NCI-H187 treated with DMSO at 0.1 percent for 48 hours (cell line): ENCODE results near the gene KCNN4.
"Not testable (repeated sequence)": the region's sequence is repeated elsewhere in the genome, so short reads cannot be mapped to it uniquely, and the experiment has no call there.

ENCODE experiments used
- DNase-seq: peaks from one replicate; lab custom pipeline; 2025; lab: John Stamatoyannopoulos, UW

KCNN4 gene

DNA sequence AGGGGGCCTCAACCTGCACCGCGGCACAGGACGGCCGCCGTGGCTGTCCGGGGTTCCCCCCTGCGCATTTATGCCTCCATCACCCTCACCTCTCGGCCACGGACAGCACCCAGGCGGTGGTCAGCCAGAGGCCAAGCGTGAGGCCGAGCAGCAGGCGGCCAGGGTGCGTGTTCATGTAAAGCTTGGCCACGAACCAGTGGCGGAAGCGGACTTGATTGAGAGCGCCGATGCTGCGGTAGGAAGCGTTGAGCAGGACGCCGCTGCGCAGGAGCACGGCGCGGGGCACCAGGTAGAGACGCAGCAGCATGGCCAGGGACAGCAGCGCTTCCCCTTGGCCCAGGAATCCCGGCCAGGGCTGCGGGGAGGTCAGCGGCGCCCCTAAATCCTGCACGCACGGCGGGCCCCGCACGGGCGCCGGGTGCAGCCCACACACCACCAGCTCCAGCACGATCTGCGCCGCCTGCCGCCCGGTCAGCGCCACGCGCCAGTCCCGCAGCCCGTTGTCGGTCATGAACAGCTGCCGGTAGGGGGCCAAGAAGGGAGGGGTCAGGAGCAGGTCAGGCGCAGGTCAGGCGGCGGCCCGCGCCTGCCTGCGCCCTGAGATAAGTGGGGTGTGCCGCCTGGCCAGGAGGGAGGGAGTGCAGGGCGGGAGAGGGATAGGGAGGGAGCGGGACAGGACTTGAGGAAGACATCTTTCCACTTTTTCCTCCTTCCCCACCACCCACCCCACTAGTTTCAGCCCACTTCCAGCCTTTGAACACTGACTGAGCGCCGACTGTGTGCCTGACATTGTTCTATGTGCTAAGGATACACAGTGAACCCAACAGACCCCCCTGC lies 6.5 kb downstream of the KCNN4 start:
- no peak for DNase-seq

DNA sequence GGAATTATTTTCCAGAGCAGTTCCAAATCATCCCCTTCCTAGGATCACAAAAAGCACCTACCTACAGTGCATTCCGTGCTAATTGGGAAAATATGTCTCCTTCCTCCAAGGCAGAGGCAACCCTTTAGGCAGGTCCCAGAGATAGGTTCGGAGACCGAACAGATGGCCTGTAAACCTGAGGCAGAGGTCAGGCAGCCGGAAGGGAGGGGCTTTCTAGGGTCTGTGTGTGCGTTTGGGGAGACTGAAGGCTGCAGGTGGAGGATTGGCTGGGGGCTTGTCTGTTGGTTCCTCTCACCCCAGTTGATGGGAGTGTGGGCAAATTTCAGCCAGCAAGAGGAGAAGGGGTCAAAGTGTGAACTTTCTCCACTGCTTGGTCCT lies 7.1 kb downstream of the KCNN4 start:
- no peak for DNase-seq

DNA sequence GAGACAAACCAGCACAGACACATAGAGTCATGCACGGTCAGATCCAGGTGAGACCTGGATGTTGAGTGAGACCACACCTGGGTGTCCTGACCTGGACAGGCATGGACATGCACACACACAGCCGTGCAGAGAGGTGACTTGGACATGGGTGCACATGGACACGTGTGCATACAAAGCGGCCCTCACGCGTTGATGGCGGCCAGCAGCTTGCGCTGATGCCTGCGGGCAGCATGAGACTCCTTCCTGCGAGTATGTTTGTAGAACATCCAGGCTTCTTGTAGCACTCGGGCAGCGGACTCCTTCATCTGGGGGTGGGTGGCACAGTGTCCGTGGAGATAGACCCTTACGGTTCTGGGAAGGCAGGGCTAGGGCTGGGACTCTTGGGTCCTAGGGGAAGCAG lies 11.5 kb downstream of the KCNN4 start:
- no peak for DNase-seq

DNA sequence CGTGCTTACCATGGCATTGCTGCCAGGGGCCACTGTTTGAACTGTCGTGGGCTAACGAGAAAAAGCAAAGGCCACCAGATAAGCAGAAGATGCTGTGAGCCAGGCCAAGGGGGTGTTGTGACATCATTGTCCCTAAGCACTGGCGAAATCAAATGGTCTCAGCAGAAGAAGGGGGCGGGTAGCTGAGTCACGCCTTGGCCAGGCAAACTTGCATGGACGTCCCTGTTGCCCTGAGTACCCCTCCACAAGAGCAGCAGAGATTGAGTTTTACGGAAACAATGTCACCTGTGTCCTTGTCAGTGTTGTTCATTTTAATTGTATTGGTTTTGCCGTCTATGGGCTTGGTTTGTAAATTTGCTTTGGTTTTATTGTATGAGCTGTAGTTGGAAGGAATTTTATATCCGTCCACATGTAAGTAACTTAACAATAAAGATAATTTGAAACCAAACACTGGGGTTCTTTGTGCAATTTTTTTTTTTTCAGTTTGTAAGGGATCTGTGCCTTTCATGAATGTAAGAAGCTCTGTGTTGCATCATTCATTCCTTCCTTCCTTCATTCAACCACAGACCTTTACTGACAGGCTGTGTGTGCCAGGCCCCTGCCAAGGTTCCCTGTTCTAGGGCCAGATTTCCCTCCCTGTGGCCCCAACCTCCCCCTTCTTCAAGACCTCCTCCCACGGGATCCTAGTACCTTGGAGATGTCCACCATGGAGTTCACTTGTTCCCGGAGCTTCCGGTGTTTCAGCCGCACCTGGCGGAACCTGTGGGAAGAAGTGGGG lies 12.3 kb downstream of the KCNN4 start:
- no peak for DNase-seq

DNA sequence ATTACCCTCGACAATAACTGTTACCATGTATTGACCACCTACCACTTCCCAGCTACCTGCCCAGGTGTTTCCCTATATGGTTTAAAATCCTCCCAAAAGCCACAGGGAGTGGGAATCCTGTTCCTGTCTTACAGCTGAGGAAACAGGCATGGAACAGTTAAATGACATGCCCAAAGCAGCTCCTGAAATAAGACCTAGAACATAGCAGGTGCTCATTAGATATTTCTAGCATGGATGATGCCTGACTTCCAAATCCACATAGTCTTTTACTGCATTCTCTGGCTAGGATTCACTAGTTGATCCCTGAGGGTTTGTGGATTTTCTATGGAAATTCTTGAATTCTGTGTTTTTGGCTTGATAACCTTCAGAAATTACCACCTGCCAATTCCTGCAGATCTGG lies 13.0 kb downstream of the KCNN4 start:
- DNase-seq, result no peak

DNA sequence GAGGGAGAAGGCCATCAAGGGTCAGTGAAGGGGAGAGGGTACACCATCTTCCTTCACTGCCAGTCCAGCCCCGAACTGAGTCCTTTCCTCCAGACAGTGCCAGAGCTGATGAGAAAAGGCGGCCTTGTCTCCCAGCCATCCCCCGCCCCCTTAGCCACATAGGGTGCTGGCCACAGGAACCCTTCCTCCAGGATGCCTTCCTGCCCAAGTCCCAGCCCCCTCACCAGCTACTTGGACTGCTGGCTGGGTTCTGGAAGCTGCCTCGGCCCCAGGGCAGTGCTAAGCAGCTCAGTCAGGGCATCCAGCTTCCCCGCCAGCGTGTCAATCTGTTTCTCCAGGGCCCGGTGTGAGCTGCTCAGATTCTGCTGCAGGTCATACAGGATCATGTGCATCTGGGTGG lies 13.5 kb downstream of the KCNN4 start:
- no peak for DNase-seq

DNA sequence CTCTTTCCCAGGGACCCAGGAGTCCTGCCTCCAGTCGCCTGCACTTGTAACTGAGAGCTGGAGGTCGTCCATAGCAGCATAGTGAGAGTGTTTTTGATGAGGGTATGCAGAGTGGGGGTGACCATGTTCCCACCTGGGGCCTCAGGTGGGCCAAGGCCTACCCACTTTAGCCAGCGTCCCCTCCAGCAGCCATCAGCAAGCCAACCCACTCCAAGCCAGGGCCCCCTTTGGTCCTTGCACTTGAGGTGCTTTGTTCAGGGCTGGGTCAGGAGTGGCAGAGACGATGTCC lies 14.1 kb downstream of the KCNN4 start:
- no peak for DNase-seq

DNA sequence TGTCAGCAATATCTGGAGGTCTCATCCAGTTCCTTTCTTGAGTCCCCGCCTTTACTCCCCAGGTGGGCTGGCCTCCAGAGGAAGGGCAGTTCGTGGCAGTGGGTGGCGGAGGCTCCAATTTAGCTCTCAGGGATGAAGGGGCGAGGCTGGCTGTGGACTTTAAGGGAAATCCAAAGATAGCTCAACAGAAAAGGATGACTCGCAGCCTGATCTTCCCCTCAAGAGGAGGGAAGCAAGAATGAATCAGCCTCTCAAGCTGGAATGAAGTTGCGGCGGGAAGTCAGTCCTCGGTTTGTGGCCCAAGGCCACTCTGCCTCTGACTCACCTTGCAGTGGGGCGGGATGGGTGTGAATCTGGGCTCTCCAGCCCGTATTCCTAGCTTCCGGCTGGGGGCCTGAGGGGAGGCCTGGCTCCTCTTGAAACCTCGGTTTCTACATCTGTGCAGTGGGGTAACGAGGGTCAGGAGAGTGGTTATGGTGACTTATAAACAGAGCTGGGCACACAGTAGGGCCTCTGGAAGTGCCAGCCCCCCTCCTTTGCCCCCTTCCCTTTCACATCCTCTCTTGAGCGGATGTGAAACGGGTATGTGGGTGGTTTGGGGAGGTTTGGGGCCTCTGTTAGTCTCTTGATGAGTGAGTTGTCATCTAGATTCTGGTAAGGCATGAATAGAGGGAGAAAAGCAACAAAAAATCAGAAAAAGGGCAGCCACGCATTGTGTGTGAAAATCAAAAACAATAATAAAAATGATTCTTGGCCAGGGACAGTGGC lies 15.5 kb downstream of the KCNN4 start:
- DNase-seq, result no peak

DNA sequence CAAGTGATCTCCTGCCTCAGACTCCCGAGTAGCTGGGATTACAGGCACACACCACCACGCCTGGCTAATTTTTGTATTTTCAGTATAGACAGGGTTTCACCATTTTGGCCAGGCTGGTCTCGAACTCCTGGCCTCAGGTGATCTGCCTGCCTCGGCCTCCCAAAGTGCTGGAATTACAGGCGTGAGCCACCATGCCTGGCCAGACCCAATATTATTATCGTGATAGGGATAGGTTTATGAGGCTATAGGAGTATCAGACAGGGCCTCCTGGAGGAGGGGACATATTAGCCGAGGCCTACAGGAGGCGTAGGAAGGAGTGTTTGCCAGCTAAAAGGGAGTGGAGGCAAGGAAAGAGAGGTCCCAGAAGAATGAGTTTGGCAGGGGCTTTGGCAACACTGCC lies 16.1 kb downstream of the KCNN4 start:
- not testable (repeated sequence) for DNase-seq

DNA sequence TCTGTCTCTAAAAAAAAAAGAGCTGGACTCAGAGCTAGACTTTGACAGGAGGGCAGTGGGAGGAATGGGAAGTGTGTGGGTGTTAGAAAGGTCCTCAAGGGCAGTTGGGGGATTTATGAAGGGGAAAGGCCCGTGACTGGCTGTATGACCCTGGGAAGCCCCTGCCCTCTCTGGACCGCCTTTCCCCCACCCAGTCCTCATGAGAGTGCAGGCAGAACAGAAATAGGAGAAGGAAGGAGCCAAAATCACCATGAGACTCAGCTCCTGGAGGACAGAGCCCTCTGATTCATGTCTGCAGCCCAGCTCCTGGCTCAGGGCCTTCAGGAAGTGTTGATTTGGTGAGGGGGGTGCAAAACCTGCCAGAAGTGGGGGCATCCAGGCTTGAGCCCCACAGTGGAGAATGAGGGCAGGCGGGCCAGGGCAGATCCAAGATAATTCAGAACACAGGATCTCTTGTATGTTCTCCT lies 17.3 kb downstream of the KCNN4 start:
- no peak for DNase-seq

DNA sequence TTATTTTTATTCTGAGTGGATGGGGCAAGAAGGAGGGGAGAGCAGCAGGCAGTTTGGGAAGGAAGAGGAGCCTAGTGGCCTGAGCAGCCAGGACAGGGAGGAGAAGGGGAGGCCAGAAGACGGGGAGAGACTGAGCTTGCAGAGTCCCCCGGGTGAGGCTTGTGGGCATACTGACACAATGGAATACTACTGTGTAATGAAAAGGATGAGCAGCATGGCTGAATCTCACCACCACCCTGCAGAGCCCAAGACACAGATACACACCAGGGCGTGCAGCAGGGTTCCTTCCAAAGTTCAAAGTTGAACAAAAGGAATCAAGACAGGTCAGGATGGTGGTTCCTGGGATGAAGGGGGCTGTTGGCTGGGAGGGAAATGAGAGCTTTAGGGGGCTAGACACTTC lies 18.0 kb downstream of the KCNN4 start:
- DNase-seq, result no peak

DNA sequence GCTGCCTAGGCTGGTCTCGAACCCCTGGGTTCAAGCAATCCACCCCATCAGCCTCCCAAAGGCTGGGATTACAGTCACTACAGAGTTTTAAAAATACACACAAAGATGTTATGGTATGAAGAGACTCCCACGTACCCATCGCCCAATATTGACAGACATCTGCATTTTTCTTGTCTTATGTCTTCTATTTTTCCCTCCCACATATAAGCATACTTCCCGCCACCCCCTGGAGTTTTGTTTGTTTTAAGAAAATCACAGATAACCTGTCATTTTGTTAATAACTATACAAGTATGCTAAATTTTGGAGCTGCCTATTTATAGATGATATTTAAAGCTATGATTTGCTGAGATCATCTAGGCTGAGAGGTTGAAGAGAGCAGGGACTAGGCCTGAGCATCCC lies 19.8 kb downstream of the KCNN4 start:
- DNase-seq, result no peak

DNA sequence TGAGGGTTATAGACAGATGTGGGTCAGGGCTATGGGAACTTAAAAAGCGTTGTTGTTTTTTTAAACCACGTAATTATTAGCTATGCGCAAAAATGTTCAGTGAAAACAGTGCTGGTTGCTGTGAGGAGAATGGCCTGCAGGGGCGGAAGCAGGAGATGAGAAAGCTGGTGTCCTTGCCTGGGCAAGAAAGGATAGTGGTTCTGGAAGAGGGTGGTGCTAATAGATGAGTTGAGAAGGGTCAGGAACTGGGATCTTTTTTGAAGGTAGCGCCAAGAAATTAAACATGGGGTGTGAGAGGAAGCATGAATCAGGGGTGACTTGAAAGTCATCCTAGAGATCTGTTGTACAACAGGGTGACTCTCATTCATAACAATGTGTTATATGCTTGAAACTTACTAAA lies 21.3 kb downstream of the KCNN4 start:
- DNase-seq, result no peak

DNA sequence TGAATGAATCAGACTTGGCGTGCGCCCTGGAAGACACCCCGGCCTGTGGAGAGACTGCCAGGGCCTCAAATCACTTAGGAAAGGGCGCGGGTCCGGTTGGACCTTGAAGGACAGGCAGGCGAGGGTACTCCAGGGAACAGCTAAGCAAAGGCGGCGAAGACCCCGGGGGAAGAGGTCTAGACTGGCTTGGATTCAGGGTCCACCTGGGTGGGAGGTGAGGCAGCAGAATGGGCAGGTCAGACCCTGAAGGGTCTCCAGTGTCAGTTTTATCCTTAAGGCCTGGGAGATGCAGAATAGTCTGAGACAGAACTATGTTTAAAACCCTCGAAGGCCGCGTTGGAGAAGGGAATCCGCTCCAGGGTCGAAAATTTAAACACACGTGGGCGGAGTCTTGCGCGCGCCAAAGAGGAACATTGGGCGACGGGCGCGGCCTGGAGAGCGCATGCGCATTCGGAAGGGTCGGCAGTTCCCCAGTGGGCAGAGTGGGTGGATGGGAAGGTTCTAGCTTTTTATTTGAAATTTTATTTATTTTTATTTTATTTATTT lies 25.4 kb downstream of the KCNN4 start:
- peak; percentile 75 for DNase-seq

DNA sequence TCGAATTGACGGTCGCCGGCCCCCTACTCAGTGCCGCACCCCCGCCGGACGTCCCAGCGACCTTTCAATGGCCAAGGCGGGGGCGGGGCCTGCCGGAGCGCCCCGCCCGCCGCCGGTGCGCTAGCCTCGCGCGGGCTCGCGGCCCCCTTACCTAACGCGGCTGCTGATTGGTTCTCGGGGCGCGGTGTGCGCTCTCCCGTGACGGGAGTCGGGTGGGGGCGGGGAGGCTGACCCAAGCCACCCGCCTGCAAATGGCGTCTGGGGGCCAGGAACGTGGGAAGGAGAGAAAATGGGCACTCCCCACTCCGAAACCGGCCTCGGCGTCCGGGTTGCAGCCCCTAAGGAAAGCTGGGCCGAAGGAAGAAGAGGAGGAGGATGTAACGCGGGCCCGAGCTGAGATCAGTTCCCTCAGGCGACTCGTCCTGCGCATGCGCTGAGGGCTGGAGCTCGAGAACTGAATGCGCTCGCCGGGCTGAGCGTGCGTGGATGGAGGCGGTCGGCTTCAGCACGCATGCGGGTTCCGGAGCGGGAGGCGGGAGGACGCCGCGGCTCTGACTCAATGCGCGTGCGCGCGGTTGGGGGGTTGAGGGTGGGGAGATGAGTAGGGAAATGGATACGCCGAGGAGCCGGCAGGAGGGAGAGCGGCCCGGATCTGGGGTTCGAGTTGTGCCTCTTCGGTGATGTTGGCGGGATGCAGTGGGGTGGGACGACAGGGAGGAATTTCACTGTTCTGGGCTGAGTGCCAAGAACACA lies 26.1 kb downstream of the KCNN4 start, which contains the start of gene SMG9:
TSS of gene SMG9 (minus strand) at position 460 of the 753 bp plus-strand sequence. CDS start 4,221 bp downstream, outside the sequence.
- peak; percentile 79 for DNase-seq

DNA sequence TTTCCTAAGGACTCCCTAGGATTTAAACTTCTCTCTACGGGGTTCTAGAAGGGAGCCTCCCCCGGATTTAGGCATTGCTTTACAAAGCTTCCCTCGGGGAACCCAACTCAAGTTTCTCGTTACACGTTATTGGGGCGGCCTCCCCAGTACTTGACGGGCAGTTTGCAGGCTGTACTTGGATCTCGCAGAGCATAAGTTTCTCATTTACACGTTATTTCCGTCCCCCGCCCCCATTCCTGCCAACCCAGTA lies 26.6 kb downstream of the KCNN4 start:
- no peak for DNase-seq

DNA sequence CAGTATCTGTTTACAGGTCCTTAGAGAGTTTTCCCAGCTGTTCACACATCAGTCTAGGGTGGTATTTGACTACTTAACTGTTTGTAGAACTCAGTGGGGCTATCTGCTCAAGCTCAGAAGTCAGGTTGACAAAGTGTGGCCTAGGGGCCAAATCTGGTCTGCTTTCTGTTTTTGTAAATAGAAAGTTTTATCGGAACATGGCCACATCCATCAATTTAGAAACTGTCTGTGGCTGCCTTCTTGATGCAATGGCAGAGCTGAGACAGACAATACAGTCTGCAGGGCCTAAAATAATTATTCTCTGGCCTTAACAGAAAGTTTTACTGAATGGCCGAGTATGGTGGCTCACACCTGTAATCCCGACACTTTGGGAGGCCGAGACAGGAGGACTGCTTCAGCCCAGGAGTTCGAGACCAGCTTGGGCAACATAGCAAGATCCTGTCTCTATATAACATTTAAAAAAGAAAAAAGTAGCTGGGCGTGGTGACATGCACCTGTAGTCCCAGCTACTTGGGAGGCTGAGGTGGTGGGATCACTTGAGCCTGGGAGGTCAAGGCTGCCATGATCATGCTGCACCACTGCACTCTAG lies 28.4 kb downstream of the KCNN4 start:
- no peak for DNase-seq

DNA sequence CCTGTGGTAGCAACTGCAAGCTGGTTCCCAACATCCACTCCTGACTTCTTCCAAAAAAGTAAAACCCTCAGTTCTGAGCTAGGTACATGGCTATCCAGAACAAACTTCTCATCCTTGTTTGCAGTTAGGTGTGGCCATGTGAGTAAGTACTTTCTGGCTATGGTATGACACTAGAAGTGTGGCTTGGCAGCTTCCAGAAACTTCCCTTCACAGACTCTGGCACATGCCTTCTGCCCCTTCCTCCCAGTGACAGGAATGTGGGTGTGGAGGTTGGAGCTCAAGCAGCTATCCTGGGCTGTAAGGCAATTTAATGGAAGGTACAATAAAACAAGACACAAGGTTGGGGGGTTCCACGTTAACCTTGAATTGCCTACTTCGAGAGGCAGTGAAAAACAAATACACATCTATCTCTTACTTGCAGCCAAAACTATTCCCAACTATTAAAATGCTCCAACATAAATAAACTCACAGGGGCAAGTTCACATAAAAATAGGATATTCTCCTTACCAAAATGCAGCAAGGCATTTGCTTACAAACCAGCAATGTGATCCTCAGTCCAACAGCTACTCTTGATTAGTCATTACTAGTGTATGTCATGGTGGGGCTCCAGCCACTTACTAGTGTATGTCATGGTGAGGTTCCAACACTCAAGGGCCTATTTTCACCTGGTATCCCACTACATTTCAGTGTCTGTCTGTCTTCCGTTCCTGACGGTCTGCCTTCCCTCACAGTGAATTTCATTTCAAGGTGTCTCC lies 29.1 kb downstream of the KCNN4 start:
- DNase-seq, result no peak

DNA sequence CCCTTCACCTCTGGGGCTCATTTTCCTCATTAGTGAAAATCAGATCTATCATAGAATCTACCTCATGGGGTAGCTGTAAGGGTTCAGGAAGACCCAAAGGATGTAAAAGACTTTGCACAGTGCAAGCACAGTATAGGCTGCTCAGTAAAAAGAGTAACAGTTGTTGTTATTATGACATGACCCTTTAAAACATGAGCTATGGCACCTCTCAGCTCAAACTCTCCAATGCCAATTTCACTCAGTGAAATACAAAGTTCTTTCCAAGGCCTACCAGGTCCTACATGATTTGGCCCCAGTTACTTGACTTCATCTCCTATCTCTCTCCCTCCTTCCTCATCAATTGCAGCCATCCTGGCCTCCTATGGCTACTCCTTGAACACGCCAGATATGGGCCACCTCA lies 30.9 kb downstream of the KCNN4 start:
- no peak for DNase-seq

DNA sequence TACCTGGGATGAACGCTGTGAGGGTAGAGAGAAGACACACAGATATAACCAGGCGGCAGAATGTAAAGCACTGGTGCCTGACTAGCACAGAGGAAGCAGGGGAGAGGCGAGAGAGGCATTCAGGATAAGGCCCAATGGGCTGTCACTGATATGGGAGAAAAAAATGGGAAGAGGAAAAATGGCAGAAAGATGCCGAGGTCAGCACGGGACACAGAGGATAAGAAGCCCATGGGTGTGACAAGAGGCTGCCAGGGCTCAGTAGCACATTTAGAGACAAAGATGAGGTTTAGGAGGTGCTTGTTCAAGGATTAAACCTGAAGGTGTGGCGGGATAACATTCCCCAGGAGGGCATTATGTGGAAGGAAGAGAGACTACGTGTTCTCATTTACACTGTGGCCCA lies 31.6 kb downstream of the KCNN4 start:
- no peak for DNase-seq

DNA sequence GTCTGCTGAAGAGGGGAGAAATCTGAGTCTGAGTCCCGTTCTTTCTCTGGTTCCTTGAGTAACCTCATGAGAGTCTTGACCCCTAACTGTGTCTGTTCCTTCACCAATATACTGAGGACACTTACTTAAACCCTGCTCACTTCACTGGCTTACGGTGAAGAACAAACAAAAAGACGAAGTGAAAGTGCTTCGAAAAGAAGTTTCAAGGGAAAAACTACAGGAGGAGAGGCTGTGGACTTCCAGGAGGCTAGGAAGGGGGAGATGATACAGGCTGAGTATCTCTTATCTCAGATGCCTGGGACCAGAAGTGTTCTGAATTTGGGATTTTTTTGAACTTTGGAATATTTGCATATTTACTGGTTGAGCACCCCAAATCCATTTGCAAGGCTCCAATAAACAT lies 32.1 kb downstream of the KCNN4 start:
- DNase-seq, result no peak
